ENCODE measurements around the gene CASP7.

DNA sequence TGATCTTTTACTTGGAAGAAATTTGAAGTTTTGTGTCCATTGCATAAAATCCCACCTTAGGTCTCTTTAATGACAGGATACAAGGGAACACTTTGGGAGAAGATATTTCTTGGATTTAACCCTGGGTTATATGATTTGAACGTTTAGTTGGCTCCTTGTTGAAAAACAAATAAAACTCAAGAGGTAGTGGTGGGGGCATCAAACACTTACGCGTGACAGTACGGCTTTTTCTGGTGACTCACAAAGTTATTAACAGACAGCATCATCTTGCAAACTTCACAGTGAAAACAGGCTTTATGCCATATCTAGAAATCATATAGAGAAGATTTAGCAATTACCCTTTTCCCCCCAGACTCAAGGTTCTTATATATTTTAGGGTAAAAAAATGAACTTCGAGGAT is 16.6 kb upstream of the CASP7 start:
- no peak for TF ChIP-seq POLR2AphosphoS5 (IDR thresholded peaks at IDR 0.05)
- TF ChIP-seq, protein P1, sequence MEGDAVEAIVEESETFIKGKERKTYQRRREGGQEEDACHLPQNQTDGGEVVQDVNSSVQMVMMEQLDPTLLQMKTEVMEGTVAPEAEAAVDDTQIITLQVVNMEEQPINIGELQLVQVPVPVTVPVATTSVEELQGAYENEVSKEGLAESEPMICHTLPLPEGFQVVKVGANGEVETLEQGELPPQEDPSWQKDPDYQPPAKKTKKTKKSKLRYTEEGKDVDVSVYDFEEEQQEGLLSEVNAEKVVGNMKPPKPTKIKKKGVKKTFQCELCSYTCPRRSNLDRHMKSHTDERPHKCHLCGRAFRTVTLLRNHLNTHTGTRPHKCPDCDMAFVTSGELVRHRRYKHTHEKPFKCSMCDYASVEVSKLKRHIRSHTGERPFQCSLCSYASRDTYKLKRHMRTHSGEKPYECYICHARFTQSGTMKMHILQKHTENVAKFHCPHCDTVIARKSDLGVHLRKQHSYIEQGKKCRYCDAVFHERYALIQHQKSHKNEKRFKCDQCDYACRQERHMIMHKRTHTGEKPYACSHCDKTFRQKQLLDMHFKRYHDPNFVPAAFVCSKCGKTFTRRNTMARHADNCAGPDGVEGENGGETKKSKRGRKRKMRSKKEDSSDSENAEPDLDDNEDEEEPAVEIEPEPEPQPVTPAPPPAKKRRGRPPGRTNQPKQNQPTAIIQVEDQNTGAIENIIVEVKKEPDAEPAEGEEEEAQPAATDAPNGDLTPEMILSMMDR (IDR thresholded peaks at IDR 0.05): no peak
